BLaER1 (cell line): ENCODE measurements around the gene CMPK2.
"Not testable (repeated sequence)": the region's sequence is repeated elsewhere in the genome, so short reads cannot be mapped to it uniquely, and the experiment has no call there.

Experiments used
- H3K27ac ChIP-seq: shearing (Covaris generic); formaldehyde crosslinking; 2 replicates; pipeline ENCODE4 v1.8.1; 2022
- H3K27me3 ChIP-seq: shearing (Covaris generic); formaldehyde crosslinking; 2 replicates; pipeline ENCODE4 v1.8.1; 2022
- H3K36me3 ChIP-seq: shearing (Covaris generic); formaldehyde crosslinking; 2 replicates; pipeline ENCODE4 v1.8.1; 2022
- H3K4me1 ChIP-seq: shearing (Covaris generic); formaldehyde crosslinking; 2 replicates; pipeline ENCODE4 v1.8.1; 2022
- H3K4me2 ChIP-seq: shearing (Covaris generic); formaldehyde crosslinking; 2 replicates; pipeline ENCODE4 v1.8.1; 2022
- H3K4me3 ChIP-seq: shearing (Covaris generic); formaldehyde crosslinking; 2 replicates; pipeline ENCODE4 v1.8.1; 2022
- H3K9ac ChIP-seq: shearing (Covaris generic); formaldehyde crosslinking; 2 replicates; pipeline ENCODE4 v1.8.1; 2022
- H3K9me3 ChIP-seq: shearing (Covaris generic); formaldehyde crosslinking; 2 replicates; pipeline ENCODE4 v1.8.1; 2022
- H4K20me1 ChIP-seq: shearing (Covaris generic); formaldehyde crosslinking; 2 replicates; pipeline ENCODE4 v1.8.1; 2022
- Cebpa-rat ChIP-seq: shearing (Covaris generic); IDR thresholded peaks from 2 replicates; pipeline ENCODE4 v1.8.1; 2022

Gene CMPK2

GRCh38 chr2:6865346-6866274, at the start of gene CMPK2:
CMPK2 (minus strand) TSS chr2:6865907; CDS start chr2:6865696, 211 bp downstream.
- H4K20me1 ChIP-seq: no peaks in the 10 kb centered on the region
- H3K4me3 ChIP-seq: peak within 1 kb of the TSS; percentile 83
- no peak for TF ChIP-seq Cebpa-rat
- peak within 1 kb of the TSS; percentile 97 for H3K4me2 ChIP-seq
- peaks cover 34% of the 10 kb centered on the region for H3K4me1 ChIP-seq
- no peaks in the 10 kb centered on the region for H3K27me3 ChIP-seq
- peaks cover 25% of the 10 kb centered on the region for H3K36me3 ChIP-seq
- H3K27ac ChIP-seq: peak within 1 kb of the TSS; percentile 88
- peak within 1 kb of the TSS; percentile 85 for H3K9ac ChIP-seq
- peaks cover 12% of the 10 kb centered on the region for H3K9me3 ChIP-seq

GRCh38 chr2:6915399-6915798, 49.7 kb upstream of the CMPK2 start:
- Histone ChIP-seq H3K9ac (no peak overlapping the region), H3K27ac (no peak overlapping the region)

GRCh38 chr2:6914828-6915227, 49.1 kb upstream of the CMPK2 start:
- no peaks in the 10 kb centered on the region for H3K27me3 ChIP-seq
- TF ChIP-seq Cebpa-rat: no peak
- peaks cover 35% of the 10 kb centered on the region for H3K4me1 ChIP-seq
- H4K20me1 ChIP-seq: peaks cover 9% of the 10 kb centered on the region; the same call in 1 of the 2 replicates
- H3K4me3 ChIP-seq: no peak overlapping the region
- H3K9me3 ChIP-seq: no peaks in the 10 kb centered on the region
- no peak overlapping the region for H3K27ac ChIP-seq
- H3K4me2 ChIP-seq: no peak overlapping the region
- no peaks in the 10 kb centered on the region for H3K36me3 ChIP-seq
- no peak overlapping the region for H3K9ac ChIP-seq

More at GRCh38 chr2:6915399-6915798, 49.7 kb upstream of the CMPK2 start:
- no peak overlapping the region for H3K4me2 ChIP-seq
- no peak for TF ChIP-seq Cebpa-rat
- H3K27me3 ChIP-seq: no peaks in the 10 kb centered on the region
- peaks cover 35% of the 10 kb centered on the region for H3K4me1 ChIP-seq
- no peak overlapping the region for H3K4me3 ChIP-seq
- no peaks in the 10 kb centered on the region for H3K36me3 ChIP-seq
- peaks cover 9% of the 10 kb centered on the region; the same call in 1 of the 2 replicates for H4K20me1 ChIP-seq
- no peaks in the 10 kb centered on the region for H3K9me3 ChIP-seq

- peaks cover 35% of the 10 kb centered on the region for H3K4me1 ChIP-seq
- H3K9me3 ChIP-seq: no peaks in the 10 kb centered on the region
- no peaks in the 10 kb centered on the region for H3K27me3 ChIP-seq
- H3K36me3 ChIP-seq: no peaks in the 10 kb centered on the region
- no peak overlapping the region for H3K9ac ChIP-seq
- H3K4me3 ChIP-seq: no peak overlapping the region
- no peak for TF ChIP-seq Cebpa-rat
- no peak overlapping the region for H3K27ac ChIP-seq
- no peaks in the 10 kb centered on the region for H4K20me1 ChIP-seq
- H3K4me2 ChIP-seq: no peak overlapping the region
Measured at GRCh38 chr2:6913415-6914157, 47.9 kb upstream of the CMPK2 start.

- Histone ChIP-seq H3K27me3 (no peaks in the 10 kb centered on the region), H3K4me3 (no peak overlapping the region), H3K27ac (no peak overlapping the region), H4K20me1 (no peaks in the 10 kb centered on the region), H3K36me3 (no peaks in the 10 kb centered on the region), H3K4me1 (peaks cover 34% of the 10 kb centered on the region), H3K4me2 (0 out of 2 replicates have a peak overlapping the region, but pooled peaks have one; percentile 67), H3K9ac (no peak overlapping the region), H3K9me3 (no peaks in the 10 kb centered on the region)
- no peak for TF ChIP-seq Cebpa-rat
Measured at GRCh38 chr2:6911721-6912120, 46.0 kb upstream of the CMPK2 start.

- no peak overlapping the region for H3K4me3 ChIP-seq
- H3K4me1 ChIP-seq: peaks cover 32% of the 10 kb centered on the region
- H3K9me3 ChIP-seq: 0 out of 2 replicates have a peak, but pooled peaks cover 3% of the 10 kb centered on the region
- no peaks in the 10 kb centered on the region for H3K36me3 ChIP-seq
- H3K4me2 ChIP-seq: peak overlapping the region; percentile 67
- no peak overlapping the region for H3K27ac ChIP-seq
- TF ChIP-seq Cebpa-rat: no peak
- no peaks in the 10 kb centered on the region for H4K20me1 ChIP-seq
- no peak overlapping the region; the same call in 1 of the 2 replicates for H3K9ac ChIP-seq
- H3K27me3 ChIP-seq: no peaks in the 10 kb centered on the region
Measured at GRCh38 chr2:6909431-6910385, 44.0 kb upstream of the CMPK2 start.

GRCh38 chr2:6908291-6908690, 42.6 kb upstream of the CMPK2 start:
- no peaks in the 10 kb centered on the region for H3K36me3 ChIP-seq
- TF ChIP-seq Cebpa-rat: no peak

GRCh38 chr2:6906165-6906741, 40.5 kb upstream of the CMPK2 start:
- H3K9me3 ChIP-seq: peaks cover 26% of the 10 kb centered on the region

More at GRCh38 chr2:6908291-6908690, 42.6 kb upstream of the CMPK2 start:
- Histone ChIP-seq H3K9me3 (peaks cover 11% of the 10 kb centered on the region), H3K4me1 (peaks cover 32% of the 10 kb centered on the region), H3K9ac (no peak overlapping the region), H3K27me3 (no peaks in the 10 kb centered on the region), H3K27ac (no peak overlapping the region), H3K4me3 (no peak overlapping the region), H3K4me2 (no peak overlapping the region), H4K20me1 (no peaks in the 10 kb centered on the region)

GRCh38 chr2:6905668-6906067, 40.0 kb upstream of the CMPK2 start:
- Histone ChIP-seq H3K9me3 (peaks cover 26% of the 10 kb centered on the region), H3K4me2 (no peak overlapping the region), H3K9ac (no peak overlapping the region), H3K27me3 (no peaks in the 10 kb centered on the region), H3K27ac (no peak overlapping the region), H3K36me3 (no peaks in the 10 kb centered on the region), H3K4me1 (peaks cover 23% of the 10 kb centered on the region), H3K4me3 (no peak overlapping the region), H4K20me1 (no peaks in the 10 kb centered on the region)
- TF ChIP-seq Cebpa-rat: no peak

More at GRCh38 chr2:6906165-6906741, 40.5 kb upstream of the CMPK2 start:
- no peak overlapping the region for H3K4me2 ChIP-seq
- no peak overlapping the region for H3K27ac ChIP-seq
- H3K36me3 ChIP-seq: no peaks in the 10 kb centered on the region
- no peaks in the 10 kb centered on the region for H4K20me1 ChIP-seq
- H3K9ac ChIP-seq: no peak overlapping the region
- no peaks in the 10 kb centered on the region for H3K27me3 ChIP-seq
- peaks cover 29% of the 10 kb centered on the region for H3K4me1 ChIP-seq
- no peak for TF ChIP-seq Cebpa-rat
- no peak overlapping the region for H3K4me3 ChIP-seq

GRCh38 chr2:6902581-6902980, 36.9 kb upstream of the CMPK2 start:
- not testable (repeated sequence) for H3K27ac ChIP-seq, H3K4me2 ChIP-seq, H3K4me3 ChIP-seq, H3K36me3 ChIP-seq, H3K4me1 ChIP-seq, H3K27me3 ChIP-seq, H4K20me1 ChIP-seq, H3K9ac ChIP-seq
- peaks cover 26% of the 10 kb centered on the region for H3K9me3 ChIP-seq
